Smooth muscle cell (in vitro differentiated cells): ENCODE data around the gene DLG2. TPM values are rescaled to one million over a fixed set of nuclear protein-coding genes. Genes with fewer than 3 reads are reported as not detected.

Source experiments
- DNase-seq: peaks from one replicate; lab custom pipeline; 2025; ENCODE audit not compliant: unreplicated experiment; lab: John Stamatoyannopoulos, UW
- H2AFZ ChIP-seq: fragments of 200-600 bp; sonication (generic); 2 replicates; pipeline ENCODE4 v1.6.0; 2016; ENCODE audit warnings: antibody characterized with exemption, low read depth, mild to moderate bottlenecking
- H3F3A ChIP-seq: fragments of 200-600 bp; sonication (generic); 2 replicates; pipeline ENCODE4 v1.6.0; 2017; ENCODE audit warnings: antibody characterized with exemption, low read depth
- H3K27ac ChIP-seq: fragments of 200-600 bp; sonication (generic); 2 replicates; pipeline ENCODE4 v1.5.1; 2016; ENCODE audit warnings: low read depth, mild to moderate bottlenecking
- H3K27me3 ChIP-seq: fragments of 200-600 bp; sonication (generic); 2 replicates; pipeline ENCODE4 v1.6.1; 2016; ENCODE audit warnings: low read depth, mild to moderate bottlenecking
- H3K36me3 ChIP-seq: fragments of 200-600 bp; sonication (generic); 2 replicates; pipeline ENCODE4 v1.5.1; 2016; ENCODE audit warnings: low read depth
- H3K4me1 ChIP-seq: fragments of 200-600 bp; sonication (generic); 2 replicates; pipeline ENCODE4 v1.5.1; 2016; ENCODE audit warnings: low read depth
- H3K4me2 ChIP-seq: fragments of 200-600 bp; sonication (generic); 2 replicates; pipeline ENCODE4 v1.6.0; 2016; ENCODE audit warnings: mild to moderate bottlenecking
- H3K4me3 ChIP-seq: fragments of 200-600 bp; sonication (generic); 2 replicates; pipeline ENCODE4 v1.5.1; 2016; ENCODE audit warnings: mild to moderate bottlenecking
- H3K79me2 ChIP-seq: fragments of 200-600 bp; sonication (generic); 2 replicates; pipeline ENCODE4 v1.6.0; 2016; ENCODE audit warnings: low read depth, mild to moderate bottlenecking
- H3K9ac ChIP-seq: fragments of 200-600 bp; sonication (generic); 2 replicates; pipeline ENCODE4 v1.6.0; 2016; ENCODE audit warnings: low read depth
- H3K9me3 ChIP-seq: fragments of 200-600 bp; sonication (generic); replicated peaks from 2 replicates; pipeline ENCODE4 v1.5.1; 2016; ENCODE audit warnings: low read depth
- H4K20me1 ChIP-seq: fragments of 200-600 bp; sonication (generic); 2 replicates; pipeline ENCODE4 v1.6.0; 2016; ENCODE audit warnings: low read depth
- CTCF ChIP-seq: fragments of 200-600 bp; sonication (generic); IDR thresholded peaks from 2 replicates; pipeline ENCODE4 v1.5.1; 2017; ENCODE audit warnings: borderline replicate concordance, mild to moderate bottlenecking, antibody characterized with exemption; ENCODE audit not compliant: insufficient read depth, poor library complexity, severe bottlenecking
- WGBS: methylation state at CpG from one replicate; pipeline ENCODE4 v1.1.7; 2016; ENCODE audit warnings: low lambda C conversion rate; 5-methylcytosine and 5-hydroxymethylcytosine counted together
- polyA plus RNA-seq: library from polyadenylated mRNA; unstranded; fragments of >200 nt; fragmentation: Nextera tagmentation; extraction: Ambion mirVana; gene quantifications from 2 replicates; pipeline ENCODE4 v1.2.1, GENCODE V29; 2016
- total RNA-seq: library from RNA; depleted of rRNA; stranded (reverse); fragments of >200 nt; gene quantifications from 2 replicates; pipeline ENCODE4 v1.2.3, GENCODE V29; 2014

The DLG2 gene
- total and polyA plus RNA-seq, 2 experiments from 2014 or later = 0.74 to 1.1 TPM

GRCh38 chr11:84962018-84962417 is 665.1 kb downstream of the DLG2 start:
- H3K79me2 ChIP-seq = no peaks in the 10 kb centered on the region
- no peak overlapping the region for H3K4me2 ChIP-seq
- H4K20me1 ChIP-seq = no peaks in the 10 kb centered on the region
- H2AFZ ChIP-seq = no peak overlapping the region
- 88% methylated on average over 5 of the region's 5 CpGs for WGBS
- no peaks in the 10 kb centered on the region for H3K27me3 ChIP-seq
- H3K36me3 ChIP-seq = no peaks in the 10 kb centered on the region
- no peaks in the 10 kb centered on the region for H3K4me1 ChIP-seq
- TF ChIP-seq CTCF = no peak
- H3K9me3 ChIP-seq = no peaks in the 10 kb centered on the region
- H3K4me3 ChIP-seq = no peak overlapping the region
- no peaks in the 10 kb centered on the region for H3F3A ChIP-seq
- H3K9ac ChIP-seq = peak overlapping the region; percentile 8
- DNase-seq = no peak
- H3K27ac ChIP-seq = peak overlapping the region; percentile 80

DNA sequence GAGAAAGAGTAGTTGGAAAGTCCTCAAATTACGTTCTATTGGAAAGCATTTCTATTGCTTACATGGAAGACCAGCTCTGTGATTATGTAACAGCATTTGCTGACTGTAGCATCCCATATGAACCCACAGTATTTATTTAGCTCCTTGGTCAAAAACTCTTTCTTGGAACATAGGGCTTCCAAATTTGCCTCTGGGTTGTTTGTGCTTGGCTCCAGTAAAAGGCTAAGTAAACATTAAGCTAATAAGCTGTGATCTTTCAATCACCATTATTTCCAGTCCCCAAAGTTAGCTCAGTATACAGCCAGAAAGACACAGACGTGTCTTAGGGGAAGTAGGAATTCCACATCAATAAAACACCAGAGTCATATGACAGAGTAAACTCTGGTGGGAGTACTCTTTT is 668.8 kb downstream of the DLG2 start:
- Histone ChIP-seq H3K9ac (no peak overlapping the region), H3K9me3 (no peaks in the 10 kb centered on the region), H3K4me2 (no peak overlapping the region), H2AFZ (no peak overlapping the region), H3K79me2 (no peaks in the 10 kb centered on the region), H3K27me3 (no peaks in the 10 kb centered on the region), H3F3A (no peaks in the 10 kb centered on the region), H3K4me1 (no peaks in the 10 kb centered on the region), H3K36me3 (no peaks in the 10 kb centered on the region), H3K27ac (no peak overlapping the region), H3K4me3 (no peak overlapping the region), H4K20me1 (no peaks in the 10 kb centered on the region)
- DNase-seq = no peak
- 63% methylated on average over 2 of the region's 2 CpGs for WGBS
- no peak for TF ChIP-seq CTCF

DNA sequence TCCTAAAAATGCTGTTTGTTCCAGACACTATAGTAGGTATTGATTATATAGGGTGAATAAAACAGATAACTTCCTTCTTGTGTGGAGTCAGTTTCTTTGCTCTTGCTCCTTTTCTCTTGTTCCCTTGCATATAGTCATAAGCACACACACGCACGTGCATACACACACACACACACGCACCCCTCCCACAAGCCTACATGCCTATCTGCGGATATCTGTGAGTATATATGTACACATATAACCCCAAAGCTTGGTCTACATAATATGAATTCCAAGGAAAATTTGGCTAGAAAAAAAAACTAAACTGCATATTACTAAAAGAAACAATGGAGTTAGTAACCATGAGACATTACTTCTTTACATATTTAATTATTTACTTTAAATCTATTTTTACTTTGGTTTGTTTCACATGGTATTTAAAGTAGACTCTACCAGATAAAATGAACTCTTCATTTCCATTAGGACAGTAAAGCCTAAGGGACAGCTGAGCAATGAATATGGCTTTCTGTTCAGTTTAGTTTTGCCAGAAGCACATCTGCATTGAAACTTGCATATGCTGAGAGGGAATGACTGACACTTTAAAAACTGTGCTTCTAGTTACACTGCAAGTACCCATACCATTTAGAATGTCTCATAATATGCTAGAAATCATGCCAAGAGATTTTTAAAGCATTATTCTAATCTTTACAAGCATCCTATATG is 676.4 kb downstream of the DLG2 start:
- Histone ChIP-seq H3K79me2 (no peaks in the 10 kb centered on the region), H3K4me3 (no peak overlapping the region), H3K4me2 (no peak overlapping the region), H4K20me1 (no peaks in the 10 kb centered on the region), H3K9ac (no peak overlapping the region), H3K9me3 (no peaks in the 10 kb centered on the region), H3K4me1 (peaks cover 8% of the 10 kb centered on the region), H3K27me3 (no peaks in the 10 kb centered on the region), H2AFZ (no peak overlapping the region), H3K36me3 (no peaks in the 10 kb centered on the region), H3F3A (peaks cover 12% of the 10 kb centered on the region), H3K27ac (no peak overlapping the region)
- no peak for TF ChIP-seq CTCF
- 92% methylated on average over 4 of the region's 4 CpGs for WGBS
- DNase-seq = no peak

DNA sequence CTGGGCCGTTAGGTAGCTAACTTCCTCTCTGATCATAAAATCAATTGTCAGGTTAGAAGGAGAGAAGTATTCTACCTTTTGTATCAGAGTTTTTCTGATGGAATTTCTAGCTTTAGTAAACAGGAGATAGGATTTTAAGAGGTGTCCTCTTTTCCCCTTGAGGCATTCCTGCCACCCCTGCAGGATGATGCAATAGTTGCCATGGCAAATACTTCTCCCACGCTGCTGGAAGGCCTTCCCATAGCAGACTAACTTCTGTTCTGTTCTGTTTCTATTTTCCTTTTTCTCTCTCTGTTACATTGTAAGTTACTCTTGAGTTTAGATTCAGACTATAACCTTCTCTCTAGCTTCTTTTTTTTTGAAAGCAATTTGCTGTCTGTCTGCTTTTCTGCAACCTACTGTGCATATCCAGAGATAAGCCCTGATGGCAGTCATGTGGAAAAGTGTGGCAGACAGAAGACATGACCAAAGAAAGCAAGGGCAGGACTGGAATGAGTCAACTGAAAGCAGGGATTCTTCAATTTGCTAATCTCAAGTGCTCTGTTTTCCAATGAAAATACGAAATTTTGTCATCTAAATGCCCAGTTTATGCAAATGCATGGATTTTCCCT is 679.1 kb downstream of the DLG2 start:
- DNase-seq = no peak
- Histone ChIP-seq H3K9me3 (no peaks in the 10 kb centered on the region), H3K4me2 (peak overlapping the region; percentile 46), H3K36me3 (no peaks in the 10 kb centered on the region), H3K9ac (peak overlapping the region; percentile 45), H3K27ac (peak overlapping the region; percentile 83), H3K79me2 (no peaks in the 10 kb centered on the region), H3K4me1 (peaks cover 8% of the 10 kb centered on the region), H3K27me3 (no peaks in the 10 kb centered on the region), H4K20me1 (no peaks in the 10 kb centered on the region), H3K4me3 (no peak overlapping the region), H2AFZ (peak overlapping the region; percentile 50), H3F3A (peaks cover 12% of the 10 kb centered on the region)
- 28% methylated on average over 3 of the region's 3 CpGs for WGBS
- TF ChIP-seq CTCF = no peak
